Activated naive CD8-positive, alpha-beta T cell treated with anti-CD3 and anti-CD28 coated beads, Interleukin-2, amount 50 U/mL, for 24 hours (primary cell): ENCODE data around the gene AGL.
A peak's percentile ranks its signal among the peaks of the same experiment; 100 is the strongest.
"Not testable (repeated sequence)": the region's sequence is repeated elsewhere in the genome, so short reads cannot be mapped to it uniquely, and the experiment has no call there.

Source experiments
- ATAC-seq: fragments of 150-1000 bp; cut with Tn5 transposase; one replicate; pipeline ENCODE4 v1.10.0; 2021
- DNase-seq: peaks from one replicate; pipeline ENCODE4 v3.0.0; 2021
- H3K27ac Mint-ChIP-seq: one replicate; pipeline ENCODE4 v1.8.0; 2021; ENCODE audit warnings: mild to moderate bottlenecking, mixed read lengths
- H3K27me3 Mint-ChIP-seq: one replicate; pipeline ENCODE4 v1.8.0; 2021; ENCODE audit warnings: mixed read lengths
- H3K36me3 Mint-ChIP-seq: one replicate; pipeline ENCODE4 v1.8.0; 2021; ENCODE audit warnings: low read depth, mixed read lengths
- H3K4me1 Mint-ChIP-seq: one replicate; pipeline ENCODE4 v1.8.0; 2021; ENCODE audit warnings: mixed read lengths
- H3K4me3 Mint-ChIP-seq: one replicate; pipeline ENCODE4 v1.8.0; 2021; ENCODE audit warnings: mild to moderate bottlenecking, moderate library complexity, mixed read lengths
- H3K9me3 Mint-ChIP-seq: one replicate; pipeline ENCODE4 v1.8.0; 2021; ENCODE audit warnings: mixed read lengths

AGL gene

DNA sequence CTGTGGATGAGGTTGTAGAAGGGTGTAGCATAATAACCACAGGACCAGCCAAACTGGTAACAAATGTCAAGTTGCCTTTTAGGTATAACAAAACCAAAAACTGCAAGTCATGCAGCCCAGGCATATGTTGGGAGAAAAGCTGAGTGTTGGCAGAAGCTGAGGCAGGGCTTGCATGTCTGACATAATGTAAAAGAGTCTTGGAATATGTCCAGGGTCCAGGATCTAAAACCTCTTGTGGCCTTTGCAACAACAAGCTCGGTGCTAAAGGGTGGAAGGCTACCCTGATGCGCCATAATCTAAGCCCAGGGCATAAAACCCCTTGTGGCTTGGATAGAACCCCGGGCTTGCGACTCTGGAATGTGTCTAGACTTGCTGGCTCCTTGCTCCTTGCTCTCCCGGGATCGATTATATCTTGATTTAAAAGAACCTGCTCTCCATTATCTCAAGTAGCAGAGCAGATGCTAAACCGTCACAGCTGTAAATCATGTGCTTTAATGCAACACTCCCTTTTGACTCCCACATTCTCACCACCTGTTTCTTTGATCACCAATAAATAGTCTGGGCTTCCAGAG is 93.1 kb downstream of the AGL start:
- no peak for ATAC-seq
- Mint-ChIP-seq H3K36me3 (no peaks in the 10 kb centered on the region), H3K9me3 (no peaks in the 10 kb centered on the region), H3K27ac (no peak overlapping the region), H3K27me3 (no peaks in the 10 kb centered on the region), H3K4me1 (no peaks in the 10 kb centered on the region), H3K4me3 (no peak overlapping the region)
- DNase-seq, result no peak

DNA sequence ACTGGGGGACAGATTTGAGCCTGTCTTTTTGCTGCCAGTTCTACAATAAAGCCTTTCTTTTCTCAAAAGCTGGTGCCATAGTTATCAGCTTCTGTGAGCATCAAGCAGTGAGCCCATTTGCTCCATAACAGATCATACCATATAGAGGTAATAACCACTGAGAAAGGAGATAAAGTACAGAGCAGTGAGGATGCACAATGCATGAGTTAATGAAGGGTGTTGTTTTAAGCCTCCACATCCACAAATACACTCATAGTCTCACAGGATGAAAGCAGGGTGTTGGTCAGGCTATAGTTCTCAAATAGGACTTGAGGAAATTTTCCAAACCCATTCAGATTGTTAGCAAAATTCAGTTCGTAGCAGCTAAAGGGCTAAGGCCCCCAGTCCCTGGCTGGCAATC is 94.0 kb downstream of the AGL start:
- Mint-ChIP-seq H3K4me1 (no peaks in the 10 kb centered on the region), H3K4me3 (no peak overlapping the region), H3K9me3 (no peaks in the 10 kb centered on the region), H3K27me3 (no peaks in the 10 kb centered on the region), H3K27ac (no peak overlapping the region), H3K36me3 (no peaks in the 10 kb centered on the region)
- ATAC-seq (no peak), DNase-seq (no peak)

DNA sequence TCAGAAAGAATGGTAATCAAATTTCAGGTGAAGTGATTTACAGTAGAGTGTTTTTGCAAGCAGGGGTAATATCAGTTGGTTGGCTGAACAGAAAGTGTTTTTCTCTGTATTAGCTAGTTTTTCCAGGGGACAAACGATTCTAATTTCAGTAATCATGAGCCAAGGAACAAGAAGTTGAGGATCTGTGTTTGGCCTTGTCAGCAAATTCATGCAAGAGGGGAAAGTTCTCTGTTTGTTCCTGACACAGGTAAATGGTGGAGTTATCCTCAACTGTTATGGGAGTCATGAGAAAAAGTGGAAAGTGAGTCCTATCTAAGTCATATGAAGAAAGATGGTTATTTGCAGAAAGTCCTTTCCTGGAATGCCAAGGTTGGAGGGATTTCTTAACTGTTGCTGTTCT is 95.0 kb downstream of the AGL start:
- no peaks in the 10 kb centered on the region for H3K4me1 Mint-ChIP-seq
- ATAC-seq, result no peak
- no peaks in the 10 kb centered on the region for H3K36me3 Mint-ChIP-seq
- no peaks in the 10 kb centered on the region for H3K27me3 Mint-ChIP-seq
- H3K4me3 Mint-ChIP-seq, result no peak overlapping the region
- no peak for DNase-seq
- no peak overlapping the region for H3K27ac Mint-ChIP-seq
- H3K9me3 Mint-ChIP-seq, result no peaks in the 10 kb centered on the region

DNA sequence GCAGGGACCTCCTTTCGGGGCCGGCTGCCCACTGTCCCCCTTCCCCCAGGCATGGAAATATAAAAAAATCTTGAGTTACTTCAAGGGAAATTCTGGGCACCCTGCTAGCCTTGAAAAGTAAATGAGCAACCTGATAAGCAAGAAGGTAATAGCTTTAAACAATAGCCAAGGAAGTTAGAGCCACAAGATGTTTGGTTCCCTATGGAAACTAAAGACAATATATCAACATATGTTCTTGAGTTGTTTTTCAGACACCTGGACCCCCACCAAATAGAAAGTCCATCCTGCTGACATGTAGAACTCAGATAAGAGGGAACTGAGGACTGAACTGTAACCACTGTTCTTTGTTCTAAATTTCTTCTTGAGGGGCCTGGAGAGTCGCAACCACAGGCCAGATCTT is 100.3 kb downstream of the AGL start:
- H3K27ac Mint-ChIP-seq, result no peak overlapping the region
- H3K4me1 Mint-ChIP-seq, result no peaks in the 10 kb centered on the region
- ATAC-seq (no peak), DNase-seq (no peak)
- H3K36me3 Mint-ChIP-seq, result no peaks in the 10 kb centered on the region
- H3K4me3 Mint-ChIP-seq, result no peak overlapping the region
- H3K27me3 Mint-ChIP-seq, result no peaks in the 10 kb centered on the region
- H3K9me3 Mint-ChIP-seq, result no peaks in the 10 kb centered on the region

DNA sequence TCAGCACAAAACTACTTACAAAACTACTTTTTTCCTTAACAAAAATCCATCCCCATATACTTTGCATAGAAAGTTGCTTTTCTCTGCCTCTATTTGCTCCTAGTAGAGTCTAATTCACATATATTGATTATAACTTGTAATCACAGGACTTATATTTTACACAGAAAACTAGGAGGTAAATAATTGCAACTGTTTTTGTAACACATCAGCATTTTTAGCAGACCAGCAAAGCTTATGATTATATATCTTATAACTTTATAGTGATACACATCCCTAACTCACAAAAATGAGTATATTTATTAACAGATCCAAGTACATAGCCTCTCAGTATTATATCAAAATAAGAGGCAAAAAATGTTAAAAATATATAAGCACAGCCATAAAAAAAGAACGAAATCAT is 102.4 kb downstream of the AGL start:
- Mint-ChIP-seq H3K4me3 (no peak overlapping the region), H3K9me3 (no peaks in the 10 kb centered on the region), H3K4me1 (no peaks in the 10 kb centered on the region), H3K36me3 (no peaks in the 10 kb centered on the region), H3K27me3 (no peaks in the 10 kb centered on the region), H3K27ac (no peak overlapping the region)
- DNase-seq (no peak), ATAC-seq (no peak)

DNA sequence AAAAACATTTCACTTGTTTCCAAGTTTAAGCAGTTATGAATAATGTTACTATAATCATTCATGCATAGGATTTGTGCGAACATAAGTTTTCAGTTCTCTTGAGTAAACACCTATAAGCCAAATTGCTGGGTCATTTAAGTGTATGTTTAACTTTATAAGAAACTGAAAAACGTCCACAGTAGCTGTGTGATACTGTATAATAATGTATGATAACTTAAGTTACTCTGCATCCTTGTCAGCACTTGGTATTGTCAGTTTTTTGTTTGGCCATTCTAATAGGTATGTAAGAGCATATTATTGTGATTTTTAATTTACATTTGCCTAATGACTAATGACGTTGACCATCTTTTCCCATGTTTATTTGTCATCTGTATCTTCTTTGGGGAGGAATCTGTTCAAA is 105.2 kb downstream of the AGL start:
- H3K27ac Mint-ChIP-seq, result no peak overlapping the region
- H3K4me3 Mint-ChIP-seq, result no peak overlapping the region
- H3K27me3 Mint-ChIP-seq, result no peaks in the 10 kb centered on the region
- H3K9me3 Mint-ChIP-seq, result no peaks in the 10 kb centered on the region
- H3K4me1 Mint-ChIP-seq, result no peaks in the 10 kb centered on the region
- DNase-seq (no peak), ATAC-seq (no peak)
- H3K36me3 Mint-ChIP-seq, result no peaks in the 10 kb centered on the region

DNA sequence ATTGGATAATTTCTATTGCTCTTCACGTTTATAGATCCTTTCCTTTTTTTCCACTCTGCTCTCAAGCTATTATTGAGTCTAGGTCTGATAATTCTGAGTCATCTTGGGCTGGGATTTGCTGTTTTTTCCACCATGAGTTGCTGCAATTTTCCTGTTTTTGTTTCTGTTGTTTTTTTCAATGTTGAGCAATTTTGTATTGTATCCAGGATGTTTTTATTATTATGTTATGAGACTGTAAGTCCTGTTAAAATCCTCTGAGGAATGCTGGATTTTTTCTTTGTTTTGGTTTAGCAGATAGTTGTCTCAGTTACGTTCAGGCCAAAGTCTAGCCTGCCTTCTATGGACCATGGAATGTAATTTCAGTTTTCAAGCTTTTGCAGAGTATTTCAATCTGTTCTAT is 106.6 kb downstream of the AGL start:
- Mint-ChIP-seq H3K36me3 (no peaks in the 10 kb centered on the region), H3K4me1 (no peaks in the 10 kb centered on the region), H3K9me3 (no peaks in the 10 kb centered on the region), H3K27me3 (no peaks in the 10 kb centered on the region), H3K4me3 (no peak overlapping the region), H3K27ac (no peak overlapping the region)
- ATAC-seq (no peak), DNase-seq (no peak)

DNA sequence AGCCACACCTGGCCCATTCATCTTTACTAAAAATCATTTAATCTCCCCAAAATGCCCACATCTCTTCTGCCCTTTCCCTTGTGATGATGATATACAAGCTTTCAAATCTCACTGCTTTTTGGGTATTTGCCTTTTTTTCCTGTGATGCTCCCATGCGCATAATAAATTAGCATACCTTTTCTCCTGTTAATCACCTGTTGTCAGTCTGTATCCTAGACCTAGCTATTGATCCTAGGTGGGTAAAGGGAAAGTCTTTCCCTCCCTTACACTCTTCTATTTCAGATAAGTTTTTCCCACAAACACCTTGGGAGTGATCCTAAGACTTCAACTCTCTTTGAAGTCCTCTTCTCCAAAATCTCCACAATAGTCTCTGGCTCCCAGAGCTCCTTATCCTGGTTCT is 107.7 kb downstream of the AGL start:
- Mint-ChIP-seq H3K36me3 (no peaks in the 10 kb centered on the region), H3K4me1 (no peaks in the 10 kb centered on the region), H3K27me3 (no peaks in the 10 kb centered on the region), H3K9me3 (no peaks in the 10 kb centered on the region), H3K27ac (no peak overlapping the region), H3K4me3 (no peak overlapping the region)
- DNase-seq (no peak), ATAC-seq (no peak)

DNA sequence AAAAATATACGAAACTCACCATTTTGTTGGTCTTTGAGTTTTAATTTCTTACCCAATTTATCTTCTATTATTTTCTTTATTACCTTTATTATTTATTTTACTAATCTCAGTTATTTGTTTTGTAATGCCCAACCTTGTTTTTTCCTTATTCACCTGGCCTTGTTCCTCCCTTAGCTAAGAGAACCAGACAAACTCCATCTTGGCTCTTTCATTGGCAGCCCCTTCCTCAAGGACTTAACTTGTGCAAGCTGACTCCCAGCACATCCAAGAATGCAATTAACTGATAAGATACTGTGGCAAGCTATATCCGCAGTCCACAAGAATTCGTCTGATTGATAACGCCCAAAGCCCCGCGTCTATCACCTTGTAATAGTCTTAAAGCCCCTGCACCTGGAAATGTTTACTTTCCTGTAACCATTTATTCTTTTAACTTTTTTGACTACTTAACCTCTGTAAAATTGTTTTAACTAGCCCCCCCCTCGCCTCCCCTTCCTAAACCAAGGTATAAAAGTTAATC is 109.1 kb downstream of the AGL start:
- not testable (repeated sequence) for H3K36me3 Mint-ChIP-seq, H3K27ac Mint-ChIP-seq, DNase-seq, H3K27me3 Mint-ChIP-seq, H3K4me1 Mint-ChIP-seq, ATAC-seq, H3K4me3 Mint-ChIP-seq, H3K9me3 Mint-ChIP-seq

DNA sequence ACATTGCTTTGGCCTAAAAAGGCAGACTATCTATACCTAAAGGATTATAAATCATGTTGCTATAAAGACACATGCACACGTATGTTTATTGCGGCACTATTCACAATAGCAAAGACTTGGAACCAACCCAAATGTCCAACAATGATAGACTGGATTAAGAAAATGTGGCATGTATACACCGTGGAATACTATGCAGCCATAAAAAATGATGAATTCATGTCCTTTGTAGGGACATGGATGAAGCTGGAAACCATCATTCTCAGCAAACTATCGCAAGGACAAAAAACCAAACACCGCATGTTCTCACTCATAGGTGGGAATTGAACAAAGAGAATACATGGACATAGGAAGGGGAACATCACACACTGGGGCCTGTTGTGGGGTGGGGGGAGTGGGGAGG is 110.1 kb downstream of the AGL start:
- not testable (repeated sequence) for H3K4me1 Mint-ChIP-seq, DNase-seq, H3K4me3 Mint-ChIP-seq, H3K9me3 Mint-ChIP-seq, H3K36me3 Mint-ChIP-seq, ATAC-seq, H3K27me3 Mint-ChIP-seq, H3K27ac Mint-ChIP-seq

DNA sequence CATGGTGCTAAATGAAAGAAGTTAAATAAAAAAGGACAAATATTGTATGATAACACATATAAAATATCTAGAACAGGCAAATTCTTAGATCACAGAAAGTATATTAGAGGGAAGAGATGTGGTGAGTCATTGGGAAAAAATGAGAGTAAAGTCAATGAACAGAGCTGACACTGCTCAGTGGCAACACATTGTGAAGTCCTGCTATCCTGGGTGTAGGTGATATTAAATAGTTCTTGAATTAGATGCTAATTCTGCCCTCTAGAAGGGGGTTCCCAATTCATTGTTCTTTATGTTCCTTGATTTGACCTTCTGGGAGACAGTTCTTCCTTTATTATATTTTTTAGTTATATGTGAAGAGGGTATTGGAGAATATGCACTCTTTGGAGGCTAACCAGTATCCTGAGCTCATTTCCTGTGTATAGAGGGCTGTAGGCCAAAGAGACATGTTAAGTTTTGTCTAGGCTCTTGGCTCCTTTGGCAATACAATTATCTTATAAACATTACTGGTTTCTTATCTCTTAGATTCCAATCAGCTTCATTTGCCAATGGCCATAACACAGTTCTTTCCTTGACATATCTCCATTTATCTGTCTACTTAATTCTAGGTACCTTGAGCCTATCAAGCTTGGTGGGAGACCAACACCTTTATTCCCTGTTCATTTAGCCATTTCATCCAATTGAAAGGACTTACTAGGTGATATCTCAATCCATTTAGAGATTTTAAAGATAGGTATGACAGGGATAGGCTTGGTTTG is 113.1 kb downstream of the AGL start:
- DNase-seq (no peak), ATAC-seq (no peak)
- Mint-ChIP-seq H3K4me3 (no peak overlapping the region), H3K9me3 (no peaks in the 10 kb centered on the region), H3K27ac (no peak overlapping the region), H3K27me3 (no peaks in the 10 kb centered on the region), H3K36me3 (no peaks in the 10 kb centered on the region), H3K4me1 (peaks cover 3% of the 10 kb centered on the region)

DNA sequence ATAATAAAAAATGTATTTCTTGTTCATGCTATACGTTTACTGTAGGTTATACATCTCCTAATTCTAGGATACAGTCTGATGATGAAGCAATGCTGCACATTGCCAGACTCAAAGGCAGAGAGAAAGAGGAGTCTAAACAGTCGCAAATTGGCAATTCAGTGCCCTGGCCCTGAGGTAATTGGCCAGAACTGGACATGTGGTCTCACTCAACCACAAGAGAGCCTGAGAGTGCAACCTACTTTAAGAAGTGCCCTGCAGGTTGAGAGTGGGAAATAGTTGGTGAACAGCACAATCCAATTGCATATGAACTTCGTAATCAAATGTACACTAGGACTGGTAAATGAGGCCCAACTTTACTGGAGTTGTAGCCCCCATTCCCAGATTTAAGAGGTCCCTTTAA is 114.6 kb downstream of the AGL start:
- H3K4me1 Mint-ChIP-seq, result peaks cover 16% of the 10 kb centered on the region
- no peak overlapping the region for H3K4me3 Mint-ChIP-seq
- no peaks in the 10 kb centered on the region for H3K9me3 Mint-ChIP-seq
- ATAC-seq (no peak), DNase-seq (no peak)
- H3K27me3 Mint-ChIP-seq, result no peaks in the 10 kb centered on the region
- no peak overlapping the region for H3K27ac Mint-ChIP-seq
- H3K36me3 Mint-ChIP-seq, result no peaks in the 10 kb centered on the region

DNA sequence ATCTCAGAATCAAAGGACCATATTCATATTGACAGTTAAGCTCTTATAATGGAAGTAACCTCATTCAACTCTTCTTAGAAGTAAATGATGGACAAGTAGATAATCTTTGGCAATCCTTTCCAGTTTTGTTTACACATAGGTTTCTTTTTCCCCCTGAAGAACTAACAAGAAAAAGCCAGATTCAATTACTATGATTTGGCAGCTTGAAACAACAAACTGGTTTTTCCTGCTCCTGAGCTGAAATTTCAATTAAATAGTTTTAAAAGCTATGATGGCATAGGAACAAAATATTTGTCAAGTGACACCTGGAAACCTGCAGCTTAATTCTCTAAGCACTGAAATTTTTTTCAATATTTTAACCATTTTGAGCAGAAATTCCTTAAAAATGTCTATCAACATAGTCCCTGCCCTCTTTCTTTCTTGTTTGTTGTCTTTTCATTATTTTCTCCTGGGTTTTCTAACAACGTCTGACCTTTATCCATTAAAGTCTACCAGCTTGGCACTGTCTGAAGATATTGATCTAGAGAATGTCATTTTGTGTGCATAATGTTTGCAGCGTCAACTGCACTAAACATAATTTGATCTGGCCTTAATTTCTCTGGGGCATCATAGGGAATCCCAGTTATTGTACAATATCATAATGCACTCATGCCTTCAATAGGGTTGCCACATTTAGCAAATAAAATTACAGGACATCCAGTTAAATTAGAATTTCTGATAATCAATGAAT is 115.7 kb downstream of the AGL start:
- no peaks in the 10 kb centered on the region for H3K36me3 Mint-ChIP-seq
- no peak overlapping the region for H3K4me3 Mint-ChIP-seq
- DNase-seq, result no peak
- H3K27ac Mint-ChIP-seq, result no peak overlapping the region
- no peaks in the 10 kb centered on the region for H3K27me3 Mint-ChIP-seq
- ATAC-seq, result no peak
- H3K4me1 Mint-ChIP-seq, result peaks cover 21% of the 10 kb centered on the region
- H3K9me3 Mint-ChIP-seq, result no peaks in the 10 kb centered on the region

DNA sequence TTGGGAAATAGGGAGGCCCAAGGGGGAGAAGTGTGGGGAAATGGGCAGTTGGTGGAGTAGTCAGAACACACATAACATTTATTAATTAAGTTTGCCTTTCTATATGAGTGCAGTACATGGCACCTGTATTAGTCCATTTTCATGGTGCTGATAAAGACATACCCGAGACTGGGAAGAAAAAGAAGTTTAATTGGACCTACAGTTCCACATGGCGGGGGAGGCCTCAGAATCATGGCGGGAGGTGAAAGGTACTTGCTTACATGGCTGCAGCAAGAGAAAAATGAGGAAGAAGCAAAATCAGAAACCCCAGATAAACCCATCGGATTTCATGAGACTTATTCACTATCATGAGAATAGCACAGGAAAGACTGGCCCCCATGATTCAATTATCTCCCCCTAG is 118.1 kb downstream of the AGL start:
- H3K27ac Mint-ChIP-seq, result no peak overlapping the region

DNA sequence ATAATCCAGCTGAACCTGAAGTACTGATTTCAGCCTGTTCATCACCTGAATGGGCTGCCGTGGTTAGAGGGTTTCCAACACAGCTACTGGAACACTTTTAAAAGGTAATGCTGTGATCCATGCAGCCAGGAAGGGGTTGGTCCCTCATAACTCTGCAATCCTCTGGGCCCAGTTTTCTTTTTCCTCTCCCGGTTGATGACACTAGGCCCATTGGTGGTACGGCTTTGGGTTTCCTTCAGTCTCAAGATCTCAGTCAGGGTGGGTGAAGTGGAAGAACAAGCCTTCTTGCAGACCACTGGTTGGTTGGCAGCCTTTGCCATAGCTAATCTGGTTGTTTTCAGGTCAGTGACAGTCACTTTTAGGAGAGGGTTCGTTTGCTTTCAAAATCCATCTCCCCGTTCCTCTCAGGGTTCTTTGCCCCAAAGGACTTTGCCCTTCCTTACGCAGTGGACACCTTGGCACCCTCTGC is 119.1 kb downstream of the AGL start:
- Mint-ChIP-seq H3K9me3 (no peaks in the 10 kb centered on the region), H3K4me1 (peaks cover 36% of the 10 kb centered on the region), H3K36me3 (peaks cover 2% of the 10 kb centered on the region), H3K27ac (peak overlapping the region; percentile 88), H3K4me3 (peak overlapping the region; percentile 99), H3K27me3 (no peaks in the 10 kb centered on the region)
- ATAC-seq (no peak), DNase-seq (no peak)

More for the DNA sequence above, 118.1 kb downstream of the AGL start:
- no peaks in the 10 kb centered on the region for H3K27me3 Mint-ChIP-seq
- no peaks in the 10 kb centered on the region for H3K9me3 Mint-ChIP-seq
- no peaks in the 10 kb centered on the region for H3K36me3 Mint-ChIP-seq
- peaks cover 34% of the 10 kb centered on the region for H3K4me1 Mint-ChIP-seq
- ATAC-seq (no peak), DNase-seq (no peak)
- H3K4me3 Mint-ChIP-seq, result no peak overlapping the region
